Left lung (tissue), 10 donors: ENCODE data around the gene MAGEB17. TPM values are rescaled to one million over a fixed set of nuclear protein-coding genes. Genes with fewer than 3 reads are reported as not detected.

Source experiments
- ATAC-seq: fragments of 200-7000 bp; cut with Tn5 transposase; one replicate; pipeline ENCODE4 v1.9.1; 2020; ENCODE audit warnings: moderate library complexity
- DNase-seq, 4 donors: peaks; one replicate each; pipeline ENCODE4 v3.0.0-alpha.2; 2013 to 2020
- H3K27ac ChIP-seq, 2 donors: fragments of 200-600 bp; sonication (generic) in 1 of 2; one replicate each; pipeline versions ENCODE4 v1.5.0 to v1.8.0; 2020 to 2021
- H3K27me3 ChIP-seq, 2 donors: fragments of 200-600 bp; sonication (generic) in 1 of 2; one replicate each; pipeline versions ENCODE4 v1.5.0 to v1.8.0; 2020 to 2021
- H3K36me3 ChIP-seq, 2 donors: fragments of 200-600 bp; sonication (generic) in 1 of 2; one replicate each; pipeline versions ENCODE4 v1.5.0 to v1.8.0; 2020 to 2021
- H3K4me1 ChIP-seq, 2 donors: fragments of 200-600 bp; one replicate each; pipeline ENCODE4 v1.8.0; 2021
- H3K4me3 ChIP-seq, 2 donors: fragments of 200-600 bp; sonication (generic) in 1 of 2; one replicate each; pipeline versions ENCODE4 v1.5.0 to v1.8.0; 2020 to 2021; ENCODE audit warnings: mild to moderate bottlenecking in 1 of 2
- H3K9me3 ChIP-seq, 2 donors: fragments of 200-600 bp; sonication (generic) in 1 of 2; one replicate each; pipeline versions ENCODE4 v1.5.0 to v1.8.0; 2020 to 2021
- intact Hi-C, 2 donors: fragments of 100-400 bp; cut with DNase I; formaldehyde crosslinking; loops; one replicate each; pipeline versions ENCODE4 v1.11.2 to v1.14.2; 2022
- polyA plus RNA-seq, 6 donors: library from polyadenylated mRNA; unstranded; fragments of 120-200 nt; gene quantifications; one replicate each; pipeline ENCODE4 v1.2.1, GENCODE V29; 2013; ENCODE audit not compliant: insufficient read length in 6 of 6
- total RNA-seq, 2 donors: library from RNA; stranded (reverse); fragmentation: NEBNext Ultra II Directional; extraction: Animal tissue kit (Norgen Biotek cat#: 25700); gene quantifications; one replicate each; pipeline ENCODE4 v1.2.1, GENCODE V29; 2021
- TF ChIP-seq, protein P1 (sequence below), 2 donors: fragments of 200-600 bp; sonication (generic) in 1 of 2; IDR thresholded peaks; one replicate each; pipeline versions ENCODE4 v1.5.0 to v1.8.0; 2021; ENCODE audit warnings: antibody characterized with exemption in 2 of 2
- donor health status: DM: no; HTN: yes; CAD: no.
- donor health status: DM: no; HTN: no; CAD: no.

Gene MAGEB17
- total and polyA plus RNA-seq, 8 donors = 0.11 TPM; not detected in 7

- Histone ChIP-seq H3K27ac (no peak overlapping the region), H3K27me3 (peaks cover 0 to 5% of the 10 kb centered on the region in 2 donors), H3K9me3 (no peaks in the 10 kb centered on the region), H3K4me3 (no peak overlapping the region), H3K4me1 (no peaks in the 10 kb centered on the region), H3K36me3 (no peaks in the 10 kb centered on the region)
- intact Hi-C loops = no loop called here
- TF ChIP-seq, protein P1, sequence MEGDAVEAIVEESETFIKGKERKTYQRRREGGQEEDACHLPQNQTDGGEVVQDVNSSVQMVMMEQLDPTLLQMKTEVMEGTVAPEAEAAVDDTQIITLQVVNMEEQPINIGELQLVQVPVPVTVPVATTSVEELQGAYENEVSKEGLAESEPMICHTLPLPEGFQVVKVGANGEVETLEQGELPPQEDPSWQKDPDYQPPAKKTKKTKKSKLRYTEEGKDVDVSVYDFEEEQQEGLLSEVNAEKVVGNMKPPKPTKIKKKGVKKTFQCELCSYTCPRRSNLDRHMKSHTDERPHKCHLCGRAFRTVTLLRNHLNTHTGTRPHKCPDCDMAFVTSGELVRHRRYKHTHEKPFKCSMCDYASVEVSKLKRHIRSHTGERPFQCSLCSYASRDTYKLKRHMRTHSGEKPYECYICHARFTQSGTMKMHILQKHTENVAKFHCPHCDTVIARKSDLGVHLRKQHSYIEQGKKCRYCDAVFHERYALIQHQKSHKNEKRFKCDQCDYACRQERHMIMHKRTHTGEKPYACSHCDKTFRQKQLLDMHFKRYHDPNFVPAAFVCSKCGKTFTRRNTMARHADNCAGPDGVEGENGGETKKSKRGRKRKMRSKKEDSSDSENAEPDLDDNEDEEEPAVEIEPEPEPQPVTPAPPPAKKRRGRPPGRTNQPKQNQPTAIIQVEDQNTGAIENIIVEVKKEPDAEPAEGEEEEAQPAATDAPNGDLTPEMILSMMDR (IDR thresholded peaks at IDR 0.05) = no peak
- no peak for ATAC-seq
- no peak for DNase-seq
Observed at GRCh38 chrX:16204538-16204937, 37.3 kb downstream of the MAGEB17 start.

GRCh38 chrX:16205840-16206239, 38.6 kb downstream of the MAGEB17 start:
- ATAC-seq (no peak), DNase-seq (no peak)
- Histone ChIP-seq H3K4me3 (no peak overlapping the region), H3K9me3 (no peaks in the 10 kb centered on the region), H3K4me1 (no peaks in the 10 kb centered on the region), H3K27ac (no peak overlapping the region), H3K27me3 (no peaks in the 10 kb centered on the region), H3K36me3 (no peaks in the 10 kb centered on the region)
- intact Hi-C loops = no loop called here
- TF ChIP-seq, protein P1 (IDR thresholded peaks at IDR 0.05) = no peak

DNA sequence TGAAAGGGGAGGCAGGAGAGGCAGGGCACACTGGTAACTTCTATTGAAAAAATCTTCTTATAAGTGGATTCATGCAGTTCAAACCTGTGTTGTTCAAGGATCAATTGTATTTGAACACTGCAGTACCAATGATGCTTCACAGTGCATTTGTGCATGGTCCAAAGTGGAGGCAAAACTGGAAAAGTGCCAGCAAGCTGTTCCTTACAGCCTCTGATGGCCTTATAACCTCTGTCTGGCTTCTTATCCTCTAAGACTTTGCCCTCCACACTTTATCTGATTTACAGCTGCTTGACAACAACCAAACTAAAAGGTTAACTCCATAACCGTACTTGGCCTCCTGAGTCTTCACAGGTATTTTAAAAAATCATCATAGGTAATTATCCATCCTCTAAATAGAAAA, 40.4 kb downstream of the MAGEB17 start:
- Histone ChIP-seq H3K4me3 (no peak overlapping the region), H3K9me3 (no peaks in the 10 kb centered on the region), H3K27me3 (no peaks in the 10 kb centered on the region), H3K27ac (no peak overlapping the region), H3K4me1 (no peaks in the 10 kb centered on the region), H3K36me3 (no peaks in the 10 kb centered on the region)
- TF ChIP-seq, protein P1 (IDR thresholded peaks at IDR 0.05) = no peak
- no peak for ATAC-seq
- intact Hi-C loops = no loop called here
- no peak for DNase-seq

- no peaks in the 10 kb centered on the region for H3K9me3 ChIP-seq
- no peaks in the 10 kb centered on the region for H3K36me3 ChIP-seq
- H3K4me1 ChIP-seq = no peaks in the 10 kb centered on the region
- ATAC-seq (no peak), DNase-seq (no peak)
- H3K4me3 ChIP-seq = no peak overlapping the region
- no peak overlapping the region for H3K27ac ChIP-seq
- H3K27me3 ChIP-seq = no peaks in the 10 kb centered on the region
- intact Hi-C loops = no loop called here
- TF ChIP-seq, protein P1 (IDR thresholded peaks at IDR 0.05) = no peak
Observed at GRCh38 chrX:16208601-16209000, 41.3 kb downstream of the MAGEB17 start.

DNA sequence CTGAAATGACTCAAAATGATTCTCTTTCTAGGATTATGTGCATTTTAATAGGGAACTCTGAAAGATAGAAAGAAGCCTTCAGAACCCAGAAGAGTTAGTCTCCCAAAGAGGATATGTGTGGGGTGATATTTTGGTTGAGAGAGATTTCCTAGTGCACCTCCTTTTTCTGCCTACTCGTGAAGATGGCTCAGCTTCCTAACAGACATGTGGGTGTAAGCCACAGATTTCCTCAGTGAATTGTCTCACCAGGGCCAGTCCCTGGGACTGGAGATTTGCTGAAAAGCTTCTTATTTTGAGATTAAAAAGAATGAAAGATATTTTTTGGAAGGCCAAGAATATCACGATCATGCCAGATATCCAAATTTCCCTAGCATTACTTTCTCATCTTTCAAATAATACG, 42.8 kb downstream of the MAGEB17 start:
- TF ChIP-seq, protein P1 (IDR thresholded peaks at IDR 0.05) = no peak
- no peak for DNase-seq
- intact Hi-C loops = no loop called here
- no peaks in the 10 kb centered on the region for H3K27me3 ChIP-seq
- H3K4me3 ChIP-seq = no peak overlapping the region
- ATAC-seq = no peak
- H3K36me3 ChIP-seq = no peaks in the 10 kb centered on the region
- no peak overlapping the region for H3K27ac ChIP-seq
- no peaks in the 10 kb centered on the region for H3K9me3 ChIP-seq
- no peaks in the 10 kb centered on the region for H3K4me1 ChIP-seq
